Measurements from ENCODE around the gene UBAC1. TPM values are rescaled to one million over a fixed set of nuclear protein-coding genes. Genes with fewer than 3 reads are reported as not detected.

The UBAC1 gene
- 30.8 and 36.4 TPM in 2 replicates for total RNA-seq

GRCh38 chr9:135961277-135961715, at the start of gene UBAC1:
Gene UBAC1, minus strand, starts transcription at chr9:135961373. Its CDS starts 211 bp downstream, at chr9:135961162.

GRCh38 chr9:135907431-135908092, 53.6 kb downstream of the UBAC1 start, which contains the start of gene CAMSAP1:
Gene CAMSAP1, minus strand, starts transcription at chr9:135907546. Its CDS starts 387 bp downstream, at chr9:135907159.

Other genes starting within 250 kb of the UBAC1 start
- 11.5 and 18.9 TPM in 2 replicates for gene CAMSAP1, start 53.8 kb downstream of the UBAC1 start, total RNA-seq
- gene NACC2, start 133.9 kb upstream of the UBAC1 start, total RNA-seq: 12.5 and 20.0 TPM in 2 replicates
- gene TMEM250, start 157.5 kb upstream of the UBAC1 start, total RNA-seq: 40.6 and 48.5 TPM in 2 replicates
- not detected in 2 replicates for gene LHX3, start 243.8 kb upstream of the UBAC1 start, total RNA-seq

Data from bladder microvascular endothelial cell (primary cell).